Spleen (tissue), 11 donors: ENCODE measurements around the gene PIAS1. TPM values are rescaled to one million over a fixed set of nuclear protein-coding genes. Genes with fewer than 3 reads are reported as not detected.

Source experiments
- DNase-seq: peaks from one replicate; pipeline ENCODE4 v3.0.0-alpha.2; 2020
- H3K27ac ChIP-seq, 8 donors: fragments of 200-600 bp; sonication (generic) in 7 of 8; 1 replicate in 4 of 8; 2 replicates in 4 of 8; pipeline versions ENCODE4 v1.5.0 to v1.8.0; 2016 to 2021; ENCODE audit warnings: inconsistent platforms in 4 of 8, mild to moderate bottlenecking in 4 of 8, moderate library complexity in 1 of 8
- H3K27me3 ChIP-seq, 7 donors: fragments of 200-600 bp; sonication (generic) in 6 of 7; replicated peaks in 1 of 7; 1 replicate in 4 of 7; 2 replicates in 3 of 7; pipeline versions ENCODE4 v1.5.0 to v1.8.0; 2016 to 2021; ENCODE audit warnings: inconsistent platforms in 3 of 7, mild to moderate bottlenecking in 1 of 7
- H3K36me3 ChIP-seq, 6 donors: fragments of 200-600 bp; sonication (generic) in 5 of 6; 1 replicate in 4 of 6; 2 replicates in 2 of 6; pipeline versions ENCODE4 v1.5.0 to v1.8.0; 2016 to 2021; ENCODE audit warnings: inconsistent platforms in 2 of 6
- H3K4me1 ChIP-seq, 6 donors: fragments of 200-600 bp; sonication (generic) in 5 of 6; 1 replicate in 3 of 6; 2 replicates in 3 of 6; pipeline versions ENCODE4 v1.5.0 to v1.8.0; 2016 to 2021; ENCODE audit warnings: inconsistent platforms in 3 of 6
- H3K4me3 ChIP-seq, 8 donors: fragments of 200-600 bp; sonication (generic) in 7 of 8; 1 replicate in 4 of 8; 2 replicates in 4 of 8; pipeline versions ENCODE4 v1.5.0 to v1.8.0; 2016 to 2021; ENCODE audit warnings: inconsistent platforms in 4 of 8, mild to moderate bottlenecking in 4 of 8, moderate library complexity in 2 of 8
- H3K9me3 ChIP-seq, 8 donors: fragments of 200-600 bp; sonication (generic) in 7 of 8; 1 replicate in 4 of 8; 2 replicates in 4 of 8; pipeline versions ENCODE4 v1.5.0 to v1.8.0; 2016 to 2021; ENCODE audit warnings: inconsistent platforms in 4 of 8
- CTCF ChIP-seq, 11 experiments: fragments of 200-600 bp in 7 of 11; fragments of 450-650 bp in 4 of 11; sonication (generic) in 4 of 11; IDR thresholded peaks in 8 of 11; conservative IDR thresholded peaks in 3 of 11; 1 replicate in 7 of 11; 2 replicates in 4 of 11; pipeline versions ENCODE4 v1.4.0 to v1.8.0; 2016 to 2021; ENCODE audit warnings: antibody characterized with exemption in 11 of 11, inconsistent platforms in 4 of 11, mild to moderate bottlenecking in 1 of 11
- POLR2A ChIP-seq, 3 donors: fragments of 450-650 bp; IDR thresholded peaks; one replicate each; pipeline ENCODE4 v1.5.1; 2017; ENCODE audit warnings: antibody characterized with exemption in 3 of 3, mild to moderate bottlenecking in 1 of 3
- POLR2AphosphoS5 ChIP-seq, 3 donors: sonication (generic); formaldehyde crosslinking; IDR thresholded peaks; one replicate each; pipeline ENCODE4 v1.5.1; 2017; ENCODE audit warnings: antibody characterized with exemption in 3 of 3
- WGBS, 5 donors: extraction: QIAGEN DNeasy Blood & Tissue Kit in 3 of 5; methylation state at CpG; one replicate each; pipeline versions ENCODE4 v1.1.5 to v1.1.7; 2013 to 2018; 5-methylcytosine and 5-hydroxymethylcytosine counted together
- intact Hi-C: fragments of 100-400 bp; cut with DNase I; formaldehyde crosslinking; loops from one replicate; pipeline ENCODE4 v1.15.0; 2023; ENCODE audit warnings: low total_unique reads
- polyA plus RNA-seq, 3 donors: library from polyadenylated mRNA; stranded (reverse); fragments of 200-250 nt; gene quantifications; one replicate each; pipeline ENCODE4 v1.2.1, GENCODE V29; 2013
- total RNA-seq, 7 donors: library from RNA; depleted of rRNA in 3 of 7; stranded (reverse); fragments of >200 nt in 3 of 7; fragmentation: NEBNext Ultra II Directional in 4 of 7; extraction: Animal tissue kit (Norgen Biotek cat#: 25700) in 4 of 7; gene quantifications; one replicate each; pipeline versions ENCODE4 v1.1.0 to v1.2.1, GENCODE V29; 2016 to 2021
- donor health status: healthy with polysubstance abuse.
- donor health status: DM: no; HTN: no; CAD: no; lungs with moderate emphysema.
- donor health status: DM: no; HTN: no; CAD: no.
- donor health status: Bipolar disorder and iron deficiency.
- donor health status: healthy.
- donor health status: DM: no; HTN: no; CAD: no.
- donor health status: DM: yes; HTN: yes; CAD: no.

The PIAS1 gene
- total and polyA plus RNA-seq, 10 donors = 12.0 to 104 (median 64.7) TPM

- WGBS, 5 donors = 50 to 68% (median 61%) methylated on average over 3 of the region's 3 CpGs
- H3K36me3 ChIP-seq = peaks cover 0 to 19% (median 8%) of the 10 kb centered on the region in 6 donors
- DNase-seq = no peak
- intact Hi-C loops = no loop called here
- H3K27ac ChIP-seq = no peak overlapping the region
- H3K9me3 ChIP-seq = no peaks in the 10 kb centered on the region
- H3K4me3 ChIP-seq = no peak overlapping the region
- TF ChIP-seq POLR2A (IDR thresholded peaks at IDR 0.05) (no peak), POLR2AphosphoS5 (IDR thresholded peaks at IDR 0.05) (no peak), CTCF (IDR thresholded peaks at IDR 0.05 in 8 of 11, conservative IDR thresholded peaks at IDR 0.05 in 3 of 11) (no peak)
- peaks cover 36 to 98% (median 68%) of the 10 kb centered on the region in 6 donors for H3K4me1 ChIP-seq
- no peaks in the 10 kb centered on the region for H3K27me3 ChIP-seq
These were observed 28.6 kb downstream of the PIAS1 start for GRCh38 chr15:68082735-68083134.

GRCh38 chr15:68083463-68083862, 29.3 kb downstream of the PIAS1 start:
- Histone ChIP-seq H3K36me3 (peaks cover 0 to 23% (median 9%) of the 10 kb centered on the region in 6 donors), H3K4me3 (no peak overlapping the region), H3K9me3 (no peaks in the 10 kb centered on the region), H3K27me3 (no peaks in the 10 kb centered on the region), H3K4me1 (peaks cover 29 to 98% (median 61%) of the 10 kb centered on the region in 6 donors), H3K27ac (no peak overlapping the region)
- no peak for TF ChIP-seq POLR2A (IDR thresholded peaks at IDR 0.05)
- no peak for TF ChIP-seq CTCF (IDR thresholded peaks at IDR 0.05 in 8 of 11, conservative IDR thresholded peaks at IDR 0.05 in 3 of 11)
- TF ChIP-seq POLR2AphosphoS5 (IDR thresholded peaks at IDR 0.05) = no peak
- intact Hi-C loops = no loop called here
- no peak for DNase-seq
- 83 to 91% (median 91%) methylated on average over 4 of the region's 4 CpGs for WGBS, 5 donors

- TF ChIP-seq POLR2A (IDR thresholded peaks at IDR 0.05) (no peak), POLR2AphosphoS5 (IDR thresholded peaks at IDR 0.05) (no peak), CTCF (IDR thresholded peaks at IDR 0.05 in 8 of 11, conservative IDR thresholded peaks at IDR 0.05 in 3 of 11) (no peak)
- intact Hi-C loops = no loop called here
These were observed 30.9 kb downstream of the PIAS1 start for GRCh38 chr15:68085052-68085451.

GRCh38 chr15:68091743-68092142, 37.6 kb downstream of the PIAS1 start:
- no peak overlapping the region for H3K4me3 ChIP-seq
- intact Hi-C loops = no loop called here
- TF ChIP-seq POLR2A (IDR thresholded peaks at IDR 0.05) = no peak
- no peak for TF ChIP-seq POLR2AphosphoS5 (IDR thresholded peaks at IDR 0.05)
- no peak for TF ChIP-seq CTCF (IDR thresholded peaks at IDR 0.05 in 8 of 11, conservative IDR thresholded peaks at IDR 0.05 in 3 of 11)
- H3K27ac ChIP-seq = no peak overlapping the region
- peaks cover 7 to 17% (median 16%) of the 10 kb centered on the region in 8 donors for H3K9me3 ChIP-seq
- H3K36me3 ChIP-seq = peaks cover 0 to 74% (median 12%) of the 10 kb centered on the region in 6 donors
- peaks cover 0 to 51% (median 2%) of the 10 kb centered on the region in 6 donors for H3K4me1 ChIP-seq
- no peaks in the 10 kb centered on the region for H3K27me3 ChIP-seq
- WGBS, 5 donors = 88 to 99% (median 97%) methylated on average over 3 of the region's 3 CpGs
- DNase-seq = no peak

More at GRCh38 chr15:68085052-68085451, 30.9 kb downstream of the PIAS1 start:
- Histone ChIP-seq H3K27ac (no peak overlapping the region), H3K27me3 (no peaks in the 10 kb centered on the region), H3K9me3 (no peaks in the 10 kb centered on the region), H3K4me1 (peaks cover 26 to 91% (median 47%) of the 10 kb centered on the region in 6 donors), H3K4me3 (no peak overlapping the region), H3K36me3 (peaks cover 0 to 38% (median 9%) of the 10 kb centered on the region in 6 donors)
- WGBS, 5 donors = 93 to 100% (median 100%) methylated on average over 1 of the region's 1 CpG
- DNase-seq = no peak
